HS-27A (cell line): ENCODE data around the gene KCNIP3.
A peak's percentile ranks its signal among the peaks of the same experiment; 100 is the strongest.

ENCODE experiments used
- DNase-seq: peaks from one replicate; pipeline ENCODE4 v3.0.0-alpha.2; 2012; ENCODE audit warnings: low read depth, missing footprints

Gene KCNIP3

GRCh38 chr2:95329891-95330793, 33.0 kb downstream of the KCNIP3 start:
- DNase-seq = no peak

- no peak for DNase-seq
Measured at GRCh38 chr2:95330794-95331338, 33.7 kb downstream of the KCNIP3 start.

GRCh38 chr2:95331606-95332005, 34.5 kb downstream of the KCNIP3 start:
- no peak for DNase-seq

GRCh38 chr2:95332036-95332435, 34.9 kb downstream of the KCNIP3 start:
- DNase-seq = no peak

GRCh38 chr2:95333056-95333455, 35.9 kb downstream of the KCNIP3 start:
- DNase-seq = no peak

- peak; percentile 91 for DNase-seq
Measured at GRCh38 chr2:95333888-95334338, 36.8 kb downstream of the KCNIP3 start.

GRCh38 chr2:95334916-95335641, 37.9 kb downstream of the KCNIP3 start:
- no peak for DNase-seq

- no peak for DNase-seq
Measured at GRCh38 chr2:95336406-95336805, 39.3 kb downstream of the KCNIP3 start.

GRCh38 chr2:95337829-95338228, 40.7 kb downstream of the KCNIP3 start:
- DNase-seq = no peak

- no peak for DNase-seq
Measured at GRCh38 chr2:95342556-95343320, 45.6 kb downstream of the KCNIP3 start.

- DNase-seq = no peak
Measured at GRCh38 chr2:95343429-95344214, 46.5 kb downstream of the KCNIP3 start.

GRCh38 chr2:95344215-95344583, 47.1 kb downstream of the KCNIP3 start:
- DNase-seq = no peak

- DNase-seq = no peak
Measured at GRCh38 chr2:95344656-95345055, 47.5 kb downstream of the KCNIP3 start.

GRCh38 chr2:95345081-95345562, 48.0 kb downstream of the KCNIP3 start:
- no peak for DNase-seq

GRCh38 chr2:95345563-95346230, 48.5 kb downstream of the KCNIP3 start:
- DNase-seq = peak; percentile 62

- peak; percentile 15 for DNase-seq
Measured at GRCh38 chr2:95346231-95346737, 49.1 kb downstream of the KCNIP3 start.

GRCh38 chr2:95346738-95347671, 49.9 kb downstream of the KCNIP3 start:
- DNase-seq = no peak

- no peak for DNase-seq
Measured at GRCh38 chr2:95347681-95348608, 50.8 kb downstream of the KCNIP3 start.
